Fibroblast of lung (primary cell): ENCODE measurements around the gene ZSCAN25. TPM values are rescaled to one million over a fixed set of nuclear protein-coding genes. Genes with fewer than 3 reads are reported as not detected.
"Not testable (repeated sequence)": the region's sequence is repeated elsewhere in the genome, so short reads cannot be mapped to it uniquely, and the experiment has no call there.

Experiments used
- DNase-seq, 2 donors: peaks; one replicate each; pipeline versions ENCODE4 v3.0.0 to v3.0.0-alpha.2; 2010; ENCODE audit warnings: low read depth in 2 of 2
- H2AFZ ChIP-seq: 2 replicates; pipeline ENCODE4 v1.5.1; 2012; ENCODE audit warnings: low read length, control low read depth, inconsistent platforms
- H3K27ac ChIP-seq: 2 replicates; pipeline ENCODE4 v1.5.1; 2011; ENCODE audit warnings: low read length, control low read depth; ENCODE audit not compliant: insufficient read depth
- H3K27me3 ChIP-seq: 2 replicates; pipeline ENCODE4 v1.5.1; 2011; ENCODE audit warnings: mild to moderate bottlenecking, low read length; ENCODE audit not compliant: control insufficient read depth, insufficient read depth
- H3K36me3 ChIP-seq: 2 replicates; pipeline ENCODE4 v1.5.1; 2011; ENCODE audit warnings: low read length; ENCODE audit not compliant: control insufficient read depth, insufficient read depth
- H3K4me1 ChIP-seq: 2 replicates; pipeline ENCODE4 v1.5.1; 2011; ENCODE audit warnings: low read length; ENCODE audit not compliant: control insufficient read depth, insufficient read depth; ENCODE audit errors: extremely low read depth
- H3K4me2 ChIP-seq: 2 replicates; pipeline ENCODE4 v1.5.1; 2011; ENCODE audit warnings: low read length, control low read depth; ENCODE audit not compliant: insufficient read depth; ENCODE audit errors: extremely low read depth
- H3K4me3 ChIP-seq, 4 experiments: fragments of 200-600 bp in 1 of 4; sonication (generic) in 1 of 4; replicated peaks in 1 of 4; 2 replicates each; pipeline ENCODE4 v1.5.1; 2011 to 2016; ENCODE audit warnings: low read length in 4 of 4, low read depth in 3 of 4, mild to moderate bottlenecking in 3 of 4, control low read depth in 2 of 4, inconsistent platforms in 1 of 4, mixed read lengths in 1 of 4; ENCODE audit not compliant: insufficient read depth in 1 of 4; ENCODE audit errors: control extremely low read depth in 1 of 4
- H3K79me2 ChIP-seq: 2 replicates; pipeline ENCODE4 v1.5.1; 2012; ENCODE audit warnings: mild to moderate bottlenecking, low read length, inconsistent platforms; ENCODE audit not compliant: control insufficient read depth, insufficient read depth
- H3K9ac ChIP-seq: 2 replicates; pipeline ENCODE4 v1.5.1; 2011; ENCODE audit warnings: mild to moderate bottlenecking, low read length, control low read depth; ENCODE audit not compliant: insufficient read depth
- H3K9me3 ChIP-seq: 2 replicates; pipeline ENCODE4 v1.5.1; 2012; ENCODE audit warnings: low read depth, low read length; ENCODE audit not compliant: control insufficient read depth, insufficient read depth
- H4K20me1 ChIP-seq: 2 replicates; pipeline ENCODE4 v1.5.1; 2011; ENCODE audit warnings: low read length; ENCODE audit not compliant: control insufficient read depth, insufficient read depth; ENCODE audit errors: extremely low read depth
- EZH2 ChIP-seq: IDR thresholded peaks from 2 replicates; pipeline ENCODE4 v1.5.1; 2012; ENCODE audit warnings: low read length, control low read depth, mild to moderate bottlenecking; ENCODE audit errors: missing control alignments
- polyA plus RNA-seq, 2 donors: library from polyadenylated mRNA; depleted of rRNA in 1 of 2; stranded (reverse) in 1 of 2; unstranded in 1 of 2; fragments of >200 nt; gene quantifications; 2 replicates each; pipeline ENCODE4 v1.2.1, GENCODE V29; 2011 to 2012; ENCODE audit warnings: missing spikeins in 1 of 2
- total RNA-seq: library from RNA; depleted of rRNA; stranded (reverse); fragments of >200 nt; gene quantifications from 2 replicates; pipeline ENCODE4 v1.2.1, GENCODE V29; 2014
- TF ChIP-seq, protein P1 (sequence below), 2 donors: IDR thresholded peaks in 1 of 2; conservative IDR thresholded peaks in 1 of 2; 1 replicate in 1 of 2; 2 replicates in 1 of 2; pipeline ENCODE4 v1.5.1; 2011 to 2012; ENCODE audit warnings: low read length in 2 of 2, control low read depth in 1 of 2, inconsistent platforms in 1 of 2, low read depth in 1 of 2, mild to moderate bottlenecking in 1 of 2

Gene ZSCAN25
- total and polyA plus RNA-seq, 2 donors (not counting 1 experiment from before 2014, with no cell fraction given) = 5.4 to 10.2 TPM

DNA sequence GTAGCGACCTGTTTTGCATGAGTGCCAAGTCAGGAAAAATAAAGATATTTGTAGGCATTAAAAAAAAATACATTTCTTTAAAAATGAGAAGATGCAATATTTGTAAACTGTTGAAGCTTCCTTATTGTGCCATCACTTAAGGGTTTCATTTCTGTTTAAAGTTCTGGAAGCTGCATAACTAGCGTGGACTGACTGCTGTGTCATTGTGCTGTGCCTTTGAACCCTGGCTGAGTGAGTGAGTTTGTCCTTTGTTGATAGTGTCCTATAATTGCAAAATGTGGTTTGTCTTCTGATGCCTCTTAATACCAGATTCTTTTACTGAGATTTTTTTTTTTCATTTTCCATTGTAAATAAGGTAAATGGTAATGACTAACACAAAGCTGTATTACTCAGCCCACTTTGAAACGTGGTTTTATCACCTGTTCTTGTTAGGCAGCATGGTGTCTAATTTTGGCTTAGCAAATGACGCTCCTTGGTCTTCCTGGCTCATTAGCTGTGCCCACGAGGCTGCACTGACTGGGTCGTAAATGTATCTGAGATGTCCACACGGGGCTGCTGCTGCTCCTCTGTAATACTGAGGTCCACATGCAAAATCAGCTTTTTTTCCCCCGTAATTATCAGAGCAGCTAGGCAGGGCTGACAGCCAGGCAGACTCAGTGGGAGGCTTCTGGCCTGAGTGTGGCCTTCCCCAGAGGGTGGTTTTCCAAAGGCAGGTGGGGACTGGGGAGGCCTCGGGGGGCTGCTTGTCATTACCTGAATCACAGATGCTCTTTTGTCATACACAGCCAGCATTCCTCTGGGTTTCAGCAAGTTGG is 14.8 kb downstream of the ZSCAN25 start:
- H3K27me3 ChIP-seq = no peaks in the 10 kb centered on the region
- no peak overlapping the region for H2AFZ ChIP-seq
- peaks cover 13% of the 10 kb centered on the region for H3K36me3 ChIP-seq
- no peaks in the 10 kb centered on the region for H3K79me2 ChIP-seq
- H3K27ac ChIP-seq = no peak overlapping the region
- H4K20me1 ChIP-seq = no peaks in the 10 kb centered on the region
- no peak for TF ChIP-seq EZH2
- TF ChIP-seq, protein P1, sequence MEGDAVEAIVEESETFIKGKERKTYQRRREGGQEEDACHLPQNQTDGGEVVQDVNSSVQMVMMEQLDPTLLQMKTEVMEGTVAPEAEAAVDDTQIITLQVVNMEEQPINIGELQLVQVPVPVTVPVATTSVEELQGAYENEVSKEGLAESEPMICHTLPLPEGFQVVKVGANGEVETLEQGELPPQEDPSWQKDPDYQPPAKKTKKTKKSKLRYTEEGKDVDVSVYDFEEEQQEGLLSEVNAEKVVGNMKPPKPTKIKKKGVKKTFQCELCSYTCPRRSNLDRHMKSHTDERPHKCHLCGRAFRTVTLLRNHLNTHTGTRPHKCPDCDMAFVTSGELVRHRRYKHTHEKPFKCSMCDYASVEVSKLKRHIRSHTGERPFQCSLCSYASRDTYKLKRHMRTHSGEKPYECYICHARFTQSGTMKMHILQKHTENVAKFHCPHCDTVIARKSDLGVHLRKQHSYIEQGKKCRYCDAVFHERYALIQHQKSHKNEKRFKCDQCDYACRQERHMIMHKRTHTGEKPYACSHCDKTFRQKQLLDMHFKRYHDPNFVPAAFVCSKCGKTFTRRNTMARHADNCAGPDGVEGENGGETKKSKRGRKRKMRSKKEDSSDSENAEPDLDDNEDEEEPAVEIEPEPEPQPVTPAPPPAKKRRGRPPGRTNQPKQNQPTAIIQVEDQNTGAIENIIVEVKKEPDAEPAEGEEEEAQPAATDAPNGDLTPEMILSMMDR (conservative IDR thresholded peaks at IDR 0.05 in 1 of 2, IDR thresholded peaks at IDR 0.05 in 1 of 2; ENCODE audit: low read depth in 1 of 2, low read length in 2 of 2) = peak; percentile 14 to 18
- DNase-seq = peak; percentile 9 to 23
- H3K4me3 ChIP-seq = no peak overlapping the region
- H3K4me2 ChIP-seq = no peak overlapping the region
- H3K9ac ChIP-seq = no peak overlapping the region
- no peaks in the 10 kb centered on the region for H3K9me3 ChIP-seq
- no peaks in the 10 kb centered on the region for H3K4me1 ChIP-seq

GRCh38 chr7:99637414-99637813 is 20.7 kb downstream of the ZSCAN25 start:
- H2AFZ ChIP-seq, H3K79me2 ChIP-seq, H3K4me1 ChIP-seq, DNase-seq, H3K9me3 ChIP-seq, H3K4me3 ChIP-seq, H3K4me2 ChIP-seq, H3K36me3 ChIP-seq, H3K27ac ChIP-seq, H3K9ac ChIP-seq, H4K20me1 ChIP-seq, H3K27me3 ChIP-seq: not testable (repeated sequence)

GRCh38 chr7:99638731-99639130 is 22.0 kb downstream of the ZSCAN25 start:
- Histone ChIP-seq H3K27ac (no peak overlapping the region), H3K27me3 (no peaks in the 10 kb centered on the region), H2AFZ (no peak overlapping the region), H3K9me3 (no peaks in the 10 kb centered on the region), H3K36me3 (no peaks in the 10 kb centered on the region), H3K9ac (no peak overlapping the region), H3K4me3 (no peak overlapping the region), H3K4me2 (no peak overlapping the region), H3K79me2 (no peaks in the 10 kb centered on the region), H4K20me1 (no peaks in the 10 kb centered on the region), H3K4me1 (no peaks in the 10 kb centered on the region)
- TF ChIP-seq EZH2 = no peak
- TF ChIP-seq, protein P1 (conservative IDR thresholded peaks at IDR 0.05 in 1 of 2, IDR thresholded peaks at IDR 0.05 in 1 of 2; ENCODE audit: low read depth in 1 of 2, low read length in 2 of 2) = no peak
- DNase-seq = no peak
